IPS DF 19.7 (cell line): ENCODE data around the gene HIVEP3.

Source experiments
- DNase-seq: peaks from one replicate; pipeline ENCODE4 v3.0.0-alpha.2; 2013; ENCODE audit warnings: low read depth, low spot score

HIVEP3 gene

GRCh38 chr1:41874151-41874719 lies 44.5 kb downstream of the HIVEP3 start:
- DNase-seq, result no peak

- no peak for DNase-seq
These were observed 46.6 kb downstream of the HIVEP3 start for GRCh38 chr1:41872074-41872473.

GRCh38 chr1:41870076-41870562 lies 48.6 kb downstream of the HIVEP3 start:
- no peak for DNase-seq

DNA sequence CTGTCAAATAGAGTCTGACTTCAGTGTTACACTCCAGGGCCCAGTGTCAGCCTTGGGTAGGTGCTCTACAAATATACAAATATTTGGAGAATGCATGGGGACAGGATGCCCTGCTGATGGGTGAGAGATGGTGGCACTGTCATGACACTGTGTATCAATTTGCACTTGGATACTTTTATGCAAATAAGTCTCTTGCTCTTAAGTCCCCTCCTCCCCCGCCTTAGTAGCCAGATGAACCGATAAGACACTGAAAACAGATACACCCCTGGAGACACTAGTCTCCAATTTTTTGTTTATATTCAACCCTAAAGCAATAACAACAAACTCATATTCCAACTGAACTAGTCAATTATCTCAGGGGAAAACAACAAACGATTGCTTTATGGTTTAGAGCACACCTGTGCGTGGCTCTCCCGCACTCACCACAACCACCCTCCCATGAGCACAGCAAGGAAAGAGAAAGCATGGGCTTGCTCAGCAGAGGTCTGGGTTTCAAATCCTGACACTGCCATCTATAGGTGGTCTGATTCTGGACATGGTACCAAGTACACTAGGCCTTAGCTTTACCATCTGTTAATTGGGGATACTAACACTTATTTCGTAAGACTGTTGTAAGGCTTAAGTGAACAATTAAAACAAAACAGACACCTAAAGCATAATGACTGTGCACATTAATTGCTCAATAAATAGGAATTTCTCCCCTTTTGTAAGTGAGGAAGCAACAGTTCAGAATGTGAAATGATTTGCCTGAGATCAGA lies 50.3 kb downstream of the HIVEP3 start:
- no peak for DNase-seq

DNA sequence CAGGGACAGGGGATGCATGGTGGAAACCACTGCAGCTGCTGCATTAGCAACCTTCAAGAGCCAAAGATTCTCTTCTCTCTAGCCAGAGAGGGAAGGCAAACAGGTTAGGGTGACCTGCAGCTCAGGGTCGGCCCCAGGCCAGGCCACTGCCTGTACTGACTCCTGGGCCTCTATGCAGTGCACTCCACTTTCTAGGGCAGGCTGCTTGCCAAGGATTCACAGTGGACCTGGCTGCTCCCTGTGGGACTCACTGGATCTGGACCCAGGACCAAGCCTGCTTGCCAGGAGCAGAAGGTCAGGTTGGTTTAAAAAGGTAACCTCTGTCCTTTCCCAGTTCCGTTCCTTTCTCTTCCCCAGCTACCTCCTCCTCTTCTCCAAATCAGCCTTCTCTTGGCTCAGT lies 52.4 kb downstream of the HIVEP3 start:
- no peak for DNase-seq

- DNase-seq, result no peak
These were observed 54.2 kb downstream of the HIVEP3 start for GRCh38 chr1:41864471-41865040.

GRCh38 chr1:41863718-41864117 lies 55.0 kb downstream of the HIVEP3 start:
- no peak for DNase-seq

DNA sequence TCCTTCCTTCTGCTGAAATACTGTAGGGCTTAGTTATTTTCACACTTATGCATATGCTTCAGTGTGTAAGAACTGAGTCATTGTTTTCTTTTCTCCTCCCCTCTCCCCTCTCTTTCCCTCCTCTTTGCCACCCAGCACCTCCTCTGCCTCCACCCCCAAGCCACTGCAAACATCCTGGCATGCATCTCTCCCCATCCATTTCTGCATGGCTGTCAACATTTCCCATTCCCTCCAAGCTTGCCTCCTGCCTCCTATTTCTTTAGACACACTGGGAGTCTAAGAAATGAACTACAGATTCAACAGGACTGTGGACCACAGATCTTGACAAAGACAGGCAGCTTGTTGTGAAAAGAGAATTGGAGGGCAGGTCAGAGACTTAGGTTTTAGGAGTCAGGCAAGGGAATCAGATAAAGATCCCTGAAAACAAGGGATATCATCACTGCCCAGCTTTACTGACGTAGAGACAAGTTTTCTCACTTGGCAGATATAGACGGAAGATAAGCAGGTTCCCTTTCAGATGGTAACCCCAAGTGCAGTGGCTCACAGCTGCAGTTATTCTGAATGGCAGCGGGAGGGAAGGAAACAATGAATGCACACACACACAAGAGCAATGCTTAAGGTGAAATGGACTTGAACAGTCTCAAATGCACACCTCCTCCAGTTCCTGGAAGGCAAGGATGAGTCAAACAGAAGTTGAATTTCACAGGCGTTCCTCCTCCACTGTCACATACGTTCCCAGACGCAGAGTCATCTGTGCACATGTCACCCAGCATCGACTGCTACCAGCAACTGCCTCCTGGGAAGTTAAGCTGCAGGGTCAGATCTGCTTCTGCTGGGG lies 56.1 kb downstream of the HIVEP3 start:
- no peak for DNase-seq

DNA sequence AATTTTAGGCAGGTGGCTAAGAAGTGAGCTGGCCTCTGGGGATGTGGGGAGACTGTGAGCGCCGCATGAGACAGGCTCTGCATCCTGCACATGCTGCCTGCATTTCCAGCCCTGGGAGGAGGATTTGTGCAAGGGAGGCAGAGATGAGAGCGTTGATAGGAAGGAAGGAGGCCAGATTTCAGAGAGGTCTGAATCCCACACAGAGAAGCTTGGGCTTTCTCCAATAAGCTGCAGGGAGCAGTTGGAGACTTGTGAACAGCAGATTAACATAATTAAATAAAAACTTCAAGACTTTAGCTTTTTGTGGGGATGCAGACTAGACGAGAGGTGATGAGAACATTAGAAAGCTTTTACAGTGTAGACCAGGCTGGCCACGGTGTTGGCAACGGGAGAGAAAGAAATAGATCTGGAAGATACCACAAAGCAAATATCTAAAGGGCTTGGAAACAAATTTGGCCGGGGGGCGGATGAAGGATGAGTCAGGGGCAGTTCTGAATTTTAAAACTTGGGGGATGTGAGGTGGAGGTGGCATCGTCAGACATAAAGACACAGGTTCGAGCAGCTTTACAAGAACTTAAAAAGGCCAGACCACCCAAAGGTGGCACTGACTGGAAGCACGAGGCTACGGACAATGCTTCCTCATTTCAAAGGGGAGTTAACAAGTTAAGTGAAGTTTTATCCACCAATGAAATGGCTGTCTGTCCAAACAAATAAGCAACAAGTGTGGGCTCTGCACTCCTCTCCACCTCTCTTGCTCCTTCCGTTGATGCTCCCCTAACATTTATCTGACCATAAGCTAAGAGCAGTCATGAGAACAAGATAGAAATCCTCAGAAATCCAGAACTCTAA lies 57.0 kb downstream of the HIVEP3 start:
- DNase-seq, result no peak

DNA sequence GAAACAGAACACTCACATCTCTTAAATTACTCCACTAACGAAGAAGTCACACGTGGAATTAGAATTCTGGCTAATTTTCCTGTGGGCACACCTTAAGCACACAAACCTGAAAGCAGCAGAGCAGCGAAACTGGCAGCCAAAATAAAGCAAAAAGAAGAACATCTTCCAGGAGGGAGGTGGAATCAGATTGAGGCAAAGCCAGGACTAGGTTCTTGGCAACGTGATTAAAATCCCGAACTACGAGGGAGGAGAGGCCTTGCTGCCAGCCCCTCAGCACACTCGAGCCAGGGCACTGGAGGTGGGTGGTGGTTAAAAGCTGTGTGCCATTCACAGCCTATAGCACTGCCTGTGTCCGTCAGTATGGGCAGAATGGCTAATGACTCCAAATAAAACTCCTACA lies 58.0 kb downstream of the HIVEP3 start:
- no peak for DNase-seq

GRCh38 chr1:41860214-41860613 lies 58.5 kb downstream of the HIVEP3 start:
- DNase-seq, result no peak

DNA sequence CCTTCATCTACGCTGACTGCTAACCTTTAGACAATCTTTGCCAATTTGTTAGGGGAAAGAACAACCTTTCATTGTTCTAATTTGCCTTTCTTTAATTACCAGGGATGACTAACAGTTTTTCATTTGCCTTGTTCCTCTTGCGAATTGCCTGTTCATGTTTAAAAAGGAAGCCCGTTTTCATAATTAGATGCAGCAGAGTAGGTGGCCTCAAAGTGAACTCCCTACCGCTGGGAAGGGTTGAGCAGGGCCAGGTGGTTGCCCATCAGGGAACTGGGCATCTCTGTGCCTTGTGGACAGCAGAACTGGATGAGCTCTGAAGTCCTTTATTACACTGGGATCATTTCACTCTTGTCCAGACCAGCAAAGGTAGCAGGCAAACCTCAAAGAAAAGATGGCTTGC lies 59.0 kb downstream of the HIVEP3 start:
- no peak for DNase-seq

GRCh38 chr1:41856944-41857285 lies 61.8 kb downstream of the HIVEP3 start:
- DNase-seq, result no peak

- no peak for DNase-seq
These were observed 62.4 kb downstream of the HIVEP3 start for GRCh38 chr1:41856151-41856943.

GRCh38 chr1:41855713-41856112 lies 63.0 kb downstream of the HIVEP3 start:
- DNase-seq, result no peak

GRCh38 chr1:41853907-41854306 lies 64.8 kb downstream of the HIVEP3 start:
- DNase-seq, result no peak

DNA sequence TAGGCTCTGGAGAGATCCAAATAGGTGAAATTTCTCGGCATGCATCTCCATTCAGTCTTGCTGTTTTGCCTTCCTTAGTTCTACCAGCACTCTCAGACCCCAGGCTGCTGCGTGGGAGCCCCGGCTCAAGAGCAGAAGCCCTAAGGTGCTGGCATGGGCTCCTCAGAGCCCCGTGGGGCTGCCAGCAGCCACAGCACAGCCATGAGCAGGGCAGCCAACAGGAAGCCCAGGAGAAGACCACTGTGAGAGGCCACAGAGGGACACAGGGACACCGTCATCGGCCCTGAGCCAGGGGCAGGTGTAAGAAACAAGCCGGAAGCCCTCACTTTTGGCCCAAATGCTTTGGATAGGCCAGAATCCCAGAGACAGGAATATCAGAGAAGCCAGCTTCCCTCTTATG lies 66.6 kb downstream of the HIVEP3 start:
- no peak for DNase-seq

- no peak for DNase-seq
These were observed 67.1 kb downstream of the HIVEP3 start for GRCh38 chr1:41851589-41851988.

DNA sequence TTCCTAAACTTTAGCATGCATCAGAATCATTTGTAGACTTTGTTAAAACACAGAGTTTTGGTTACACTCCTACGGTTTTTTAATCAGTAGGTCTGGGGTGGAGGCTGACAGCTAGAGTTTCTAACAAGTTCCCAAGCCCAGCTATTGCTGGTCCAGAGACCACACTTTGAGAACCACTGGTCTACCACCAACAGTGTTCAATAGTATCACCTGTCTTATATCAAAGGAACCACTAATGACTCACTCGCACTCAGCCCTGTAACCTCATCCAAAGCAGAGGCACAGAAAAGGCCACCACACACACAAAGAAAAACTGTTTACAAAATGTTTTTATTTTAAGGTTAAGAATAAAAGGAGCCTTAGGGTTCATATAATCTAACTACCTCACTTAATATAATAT lies 68.7 kb downstream of the HIVEP3 start:
- no peak for DNase-seq

DNA sequence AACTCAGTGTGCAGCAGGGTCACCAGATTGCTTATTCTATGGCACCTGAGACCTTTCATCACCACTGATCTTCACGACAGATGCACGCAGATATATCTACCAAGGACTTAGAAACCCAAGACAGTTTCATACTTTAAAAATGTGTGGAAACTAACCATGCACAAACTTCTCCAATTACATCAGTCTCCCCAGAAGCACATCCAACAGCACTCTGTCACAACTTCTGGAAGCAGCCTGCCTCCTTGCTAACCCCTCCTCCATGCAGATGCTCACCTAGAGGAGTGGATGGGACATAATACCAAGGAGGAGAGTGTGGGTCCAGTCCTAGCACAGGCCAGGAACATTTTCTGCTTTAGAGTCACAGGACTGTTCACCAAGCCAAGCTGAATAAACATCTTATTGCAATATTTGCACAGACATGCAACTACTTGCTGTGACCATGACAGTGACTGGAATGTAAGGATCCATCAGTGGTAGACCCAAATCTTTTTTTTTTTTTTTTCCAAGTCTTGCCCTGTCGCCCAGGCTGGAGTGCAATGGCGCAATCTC lies 69.4 kb downstream of the HIVEP3 start:
- no peak for DNase-seq
